22Rv1 (cell line): ENCODE data around the gene FBXW12.

Experiments
- ZFX ChIP-seq: fragments of 450-650 bp; IDR thresholded peaks from 2 replicates; pipeline ENCODE4 v1.6.1; 2017; ENCODE audit warnings: antibody characterized with exemption, borderline replicate concordance
- TF ChIP-seq, protein P1 (sequence below): fragments of 450-650 bp; IDR thresholded peaks from 2 replicates; pipeline ENCODE4 v1.5.1; 2017; ENCODE audit warnings: mild to moderate bottlenecking

DNA sequence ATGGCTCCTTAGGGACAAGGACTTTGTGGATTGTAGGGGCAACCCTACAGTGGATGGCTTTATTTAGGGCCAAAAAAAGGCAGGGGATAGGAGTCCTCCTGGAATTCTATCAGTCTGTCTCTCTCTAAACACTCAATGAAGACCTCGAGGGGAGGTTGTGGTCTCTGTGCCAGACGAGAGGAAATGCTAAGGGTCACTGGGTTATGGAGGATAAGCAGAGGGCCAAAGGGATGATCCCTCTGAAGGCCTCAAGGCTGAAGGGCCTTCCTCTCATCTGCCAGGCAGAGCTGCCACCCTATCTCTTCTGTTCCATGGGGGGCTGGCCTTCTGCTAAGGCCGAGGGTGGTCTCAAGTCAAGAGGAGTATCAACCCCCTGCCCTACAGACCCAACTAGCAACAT is 30.9 kb downstream of the FBXW12 start:
- TF ChIP-seq, protein P1, sequence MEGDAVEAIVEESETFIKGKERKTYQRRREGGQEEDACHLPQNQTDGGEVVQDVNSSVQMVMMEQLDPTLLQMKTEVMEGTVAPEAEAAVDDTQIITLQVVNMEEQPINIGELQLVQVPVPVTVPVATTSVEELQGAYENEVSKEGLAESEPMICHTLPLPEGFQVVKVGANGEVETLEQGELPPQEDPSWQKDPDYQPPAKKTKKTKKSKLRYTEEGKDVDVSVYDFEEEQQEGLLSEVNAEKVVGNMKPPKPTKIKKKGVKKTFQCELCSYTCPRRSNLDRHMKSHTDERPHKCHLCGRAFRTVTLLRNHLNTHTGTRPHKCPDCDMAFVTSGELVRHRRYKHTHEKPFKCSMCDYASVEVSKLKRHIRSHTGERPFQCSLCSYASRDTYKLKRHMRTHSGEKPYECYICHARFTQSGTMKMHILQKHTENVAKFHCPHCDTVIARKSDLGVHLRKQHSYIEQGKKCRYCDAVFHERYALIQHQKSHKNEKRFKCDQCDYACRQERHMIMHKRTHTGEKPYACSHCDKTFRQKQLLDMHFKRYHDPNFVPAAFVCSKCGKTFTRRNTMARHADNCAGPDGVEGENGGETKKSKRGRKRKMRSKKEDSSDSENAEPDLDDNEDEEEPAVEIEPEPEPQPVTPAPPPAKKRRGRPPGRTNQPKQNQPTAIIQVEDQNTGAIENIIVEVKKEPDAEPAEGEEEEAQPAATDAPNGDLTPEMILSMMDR, result no peak
- TF ChIP-seq ZFX, result no peak
